GM12874 (cell line): ENCODE results near the gene HTRA1.

Experiments
- TF ChIP-seq, protein P1 (sequence below): IDR thresholded peaks from 2 replicates; pipeline ENCODE4 v1.5.1; 2011; ENCODE audit warnings: low read depth, mild to moderate bottlenecking, control low read depth, low read length, moderate library complexity; ENCODE audit not compliant: insufficient read depth

HTRA1 gene

DNA sequence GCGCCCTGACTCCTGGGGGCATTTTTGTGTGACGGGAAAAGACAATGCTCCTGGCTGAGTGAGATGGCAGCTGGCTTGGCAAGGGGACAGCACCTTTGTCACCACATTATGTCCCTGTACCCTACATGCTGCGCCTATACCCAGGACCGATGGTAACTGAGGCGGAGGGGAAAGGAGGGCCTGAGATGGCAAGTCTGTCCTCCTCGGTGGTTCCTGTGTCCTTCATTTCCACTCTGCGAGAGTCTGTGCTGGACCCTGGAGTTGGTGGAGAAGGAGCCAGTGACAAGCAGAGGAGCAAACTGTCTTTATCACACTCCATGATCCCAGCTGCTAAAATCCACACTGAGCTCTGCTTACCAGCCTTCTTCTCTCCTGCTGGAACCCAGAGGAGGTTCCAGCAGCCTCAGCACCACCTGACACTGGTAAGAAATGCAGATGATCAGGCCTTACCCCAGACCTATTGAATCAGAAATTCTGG lies 6.7 kb upstream of the HTRA1 start, which contains the start of gene ARMS2:
Gene ARMS2, plus strand, starts transcription at position 51 of the 478 bp plus-strand sequence. Its CDS starts 75 bp downstream, at position 126.
- TF ChIP-seq, protein P1, sequence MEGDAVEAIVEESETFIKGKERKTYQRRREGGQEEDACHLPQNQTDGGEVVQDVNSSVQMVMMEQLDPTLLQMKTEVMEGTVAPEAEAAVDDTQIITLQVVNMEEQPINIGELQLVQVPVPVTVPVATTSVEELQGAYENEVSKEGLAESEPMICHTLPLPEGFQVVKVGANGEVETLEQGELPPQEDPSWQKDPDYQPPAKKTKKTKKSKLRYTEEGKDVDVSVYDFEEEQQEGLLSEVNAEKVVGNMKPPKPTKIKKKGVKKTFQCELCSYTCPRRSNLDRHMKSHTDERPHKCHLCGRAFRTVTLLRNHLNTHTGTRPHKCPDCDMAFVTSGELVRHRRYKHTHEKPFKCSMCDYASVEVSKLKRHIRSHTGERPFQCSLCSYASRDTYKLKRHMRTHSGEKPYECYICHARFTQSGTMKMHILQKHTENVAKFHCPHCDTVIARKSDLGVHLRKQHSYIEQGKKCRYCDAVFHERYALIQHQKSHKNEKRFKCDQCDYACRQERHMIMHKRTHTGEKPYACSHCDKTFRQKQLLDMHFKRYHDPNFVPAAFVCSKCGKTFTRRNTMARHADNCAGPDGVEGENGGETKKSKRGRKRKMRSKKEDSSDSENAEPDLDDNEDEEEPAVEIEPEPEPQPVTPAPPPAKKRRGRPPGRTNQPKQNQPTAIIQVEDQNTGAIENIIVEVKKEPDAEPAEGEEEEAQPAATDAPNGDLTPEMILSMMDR = no peak

DNA sequence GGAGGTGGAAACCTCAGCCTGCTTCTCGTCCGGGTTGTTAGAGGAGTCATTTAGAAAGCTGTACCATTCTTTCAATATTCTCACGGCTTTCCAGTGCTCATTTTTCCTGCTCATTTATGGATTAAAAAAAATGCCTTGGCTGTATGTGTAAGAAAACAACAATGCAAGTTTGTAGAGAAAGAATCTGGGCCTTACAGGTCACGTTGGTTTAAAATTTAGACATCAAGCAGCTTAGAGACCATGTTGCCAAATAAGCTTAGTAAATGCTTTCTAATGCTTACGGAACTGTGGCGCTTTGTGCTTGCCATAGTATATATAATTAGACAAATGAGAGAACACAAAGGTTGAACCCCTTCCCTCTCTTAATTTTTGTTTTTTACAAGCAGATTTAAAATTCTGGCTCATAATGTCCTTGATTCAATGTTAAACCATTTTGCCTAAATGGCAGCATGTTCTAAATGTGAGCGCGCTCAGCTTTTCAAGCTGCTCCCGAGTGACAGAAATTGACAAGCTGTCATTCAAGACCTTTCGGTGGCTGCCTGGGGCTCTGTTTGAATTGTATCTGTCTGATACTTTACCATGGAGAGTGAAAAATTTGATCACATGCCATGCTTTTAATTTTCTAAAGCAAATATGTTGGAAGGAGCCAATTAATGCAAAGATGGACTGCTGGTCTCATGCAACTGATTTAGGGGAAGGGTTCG lies 5.8 kb upstream of the HTRA1 start:
- TF ChIP-seq, protein P1 = no peak

DNA sequence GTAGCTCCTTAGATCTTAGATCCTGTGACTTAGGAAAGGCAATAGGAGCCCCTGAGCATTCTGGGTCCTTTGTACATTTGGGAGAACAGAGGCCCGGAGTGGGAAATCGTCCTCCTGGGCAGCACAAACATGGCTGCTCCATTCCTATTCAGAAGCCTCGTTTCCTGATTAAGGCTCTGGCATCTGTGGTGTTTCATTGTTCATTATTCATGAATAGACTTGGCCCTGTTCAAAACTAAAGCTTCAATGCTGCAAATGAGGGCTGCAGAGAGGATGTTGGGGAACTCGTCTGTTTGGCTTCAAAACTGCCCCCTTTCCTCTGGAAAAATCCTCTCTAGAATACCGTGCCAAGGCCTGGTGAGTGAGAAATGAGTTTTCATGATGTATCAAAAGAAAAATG lies 3.4 kb upstream of the HTRA1 start:
- TF ChIP-seq, protein P1 = no peak

DNA sequence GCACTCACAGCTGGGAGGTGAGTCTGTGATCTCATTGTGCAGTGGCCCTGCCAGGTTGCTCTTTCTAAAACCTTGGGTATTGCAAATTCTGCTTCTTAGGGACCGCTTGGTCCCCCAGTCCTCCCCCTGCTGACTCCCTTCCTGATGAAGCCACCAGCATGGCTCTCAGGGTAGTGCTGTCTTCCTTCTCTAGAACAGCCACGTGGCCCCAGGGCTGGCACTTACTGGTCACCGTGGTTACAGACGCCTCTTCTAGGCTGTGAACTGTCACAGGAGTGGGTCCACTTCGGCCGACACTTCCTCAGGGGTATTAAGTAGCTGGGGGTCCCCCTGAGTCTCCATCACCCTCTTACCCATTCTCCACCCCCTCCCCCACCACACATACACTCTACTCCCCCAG lies 2.7 kb upstream of the HTRA1 start:
- TF ChIP-seq, protein P1 = no peak

DNA sequence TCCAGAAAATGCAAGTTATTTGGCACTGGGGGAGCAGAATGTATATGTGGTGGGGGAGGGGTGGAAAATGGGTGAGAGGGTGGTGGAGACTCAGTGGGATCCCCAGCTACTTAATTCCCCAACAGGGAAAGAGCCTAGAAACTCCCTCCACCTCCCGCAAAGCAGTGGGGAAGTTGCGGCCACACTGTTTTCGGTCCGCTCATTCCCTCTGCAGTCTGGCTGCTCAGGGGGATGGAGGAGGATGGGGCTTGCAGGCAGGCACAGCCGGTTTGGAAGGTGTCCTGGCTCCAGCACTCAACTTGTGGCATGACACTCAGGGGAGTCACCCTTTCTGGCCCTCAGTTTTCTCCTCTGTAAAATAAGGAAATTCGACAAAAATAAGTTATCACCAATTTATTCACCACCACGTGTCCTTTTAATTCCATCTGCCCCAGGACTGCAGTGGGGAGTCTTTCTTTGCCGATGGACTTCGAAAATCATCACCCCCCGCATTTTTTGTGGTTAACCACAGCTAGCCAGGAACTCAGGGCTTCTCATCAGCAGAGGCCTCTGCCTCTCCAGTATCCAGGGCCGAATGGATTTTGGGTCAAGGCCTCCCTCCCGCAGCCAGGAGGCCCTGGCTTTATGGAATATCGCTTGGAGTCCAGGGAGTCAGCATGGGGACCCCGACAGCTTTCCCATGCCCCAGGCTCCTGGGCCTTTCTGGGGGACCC lies 1.6 kb upstream of the HTRA1 start:
- TF ChIP-seq, protein P1 = no peak

DNA sequence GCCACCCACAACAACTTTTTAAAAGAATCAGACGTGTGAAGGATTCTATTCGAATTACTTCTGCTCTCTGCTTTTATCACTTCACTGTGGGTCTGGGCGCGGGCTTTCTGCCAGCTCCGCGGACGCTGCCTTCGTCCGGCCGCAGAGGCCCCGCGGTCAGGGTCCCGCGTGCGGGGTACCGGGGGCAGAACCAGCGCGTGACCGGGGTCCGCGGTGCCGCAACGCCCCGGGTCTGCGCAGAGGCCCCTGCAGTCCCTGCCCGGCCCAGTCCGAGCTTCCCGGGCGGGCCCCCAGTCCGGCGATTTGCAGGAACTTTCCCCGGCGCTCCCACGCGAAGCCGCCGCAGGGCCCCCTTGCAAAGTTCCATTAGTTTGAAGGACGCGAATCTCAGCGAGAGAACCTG lies 461 bp upstream of the HTRA1 start:
- TF ChIP-seq, protein P1 = no peak

DNA sequence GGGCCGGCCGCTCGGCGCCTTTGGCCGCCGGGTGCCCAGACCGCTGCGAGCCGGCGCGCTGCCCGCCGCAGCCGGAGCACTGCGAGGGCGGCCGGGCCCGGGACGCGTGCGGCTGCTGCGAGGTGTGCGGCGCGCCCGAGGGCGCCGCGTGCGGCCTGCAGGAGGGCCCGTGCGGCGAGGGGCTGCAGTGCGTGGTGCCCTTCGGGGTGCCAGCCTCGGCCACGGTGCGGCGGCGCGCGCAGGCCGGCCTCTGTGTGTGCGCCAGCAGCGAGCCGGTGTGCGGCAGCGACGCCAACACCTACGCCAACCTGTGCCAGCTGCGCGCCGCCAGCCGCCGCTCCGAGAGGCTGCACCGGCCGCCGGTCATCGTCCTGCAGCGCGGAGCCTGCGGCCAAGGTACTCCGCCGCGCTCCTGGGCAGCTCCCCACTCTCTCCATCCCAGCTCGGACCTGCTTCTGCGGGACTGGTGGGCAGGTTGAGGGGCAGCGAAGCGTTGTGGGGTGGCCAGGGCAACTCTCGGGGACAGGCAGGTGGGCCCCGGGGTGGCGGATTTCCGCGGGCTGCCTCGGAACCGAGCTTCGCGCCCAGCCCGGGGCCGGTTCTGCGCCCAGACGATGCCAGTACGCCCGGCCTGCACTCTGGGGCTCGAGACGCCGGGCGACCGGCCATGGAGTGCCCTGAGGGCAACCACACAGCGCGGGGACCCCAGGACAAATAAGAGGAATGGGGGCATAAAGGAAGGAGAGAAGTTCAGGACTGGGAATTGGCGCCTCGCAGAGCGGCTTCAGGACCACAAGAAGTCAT lies 578 bp downstream of the HTRA1 start:
- TF ChIP-seq, protein P1 = no peak
